HG02642 (cell line): ENCODE measurements around the gene EPB41.
"Not testable (repeated sequence)": the region's sequence is repeated elsewhere in the genome, so short reads cannot be mapped to it uniquely, and the experiment has no call there.

Experiments
- ATAC-seq: cut with Tn5 transposase; IDR thresholded peaks from one replicate; pipeline ENCODE4 v1.9.1; 2021; ENCODE audit warnings: mild to moderate bottlenecking; ENCODE audit not compliant: unreplicated experiment, poor library complexity

Gene EPB41

GRCh38 chr1:28925350-28925891 lies 11.1 kb downstream of the EPB41 start:
- ATAC-seq = no peak

- peak; percentile 73 for ATAC-seq
Measured at GRCh38 chr1:28926629-28927265, 12.4 kb downstream of the EPB41 start.

- ATAC-seq = no peak
Measured at GRCh38 chr1:28927266-28927647, 12.9 kb downstream of the EPB41 start.

GRCh38 chr1:28927648-28928313 lies 13.4 kb downstream of the EPB41 start:
- no peak for ATAC-seq

GRCh38 chr1:28928314-28928941 lies 14.1 kb downstream of the EPB41 start:
- no peak for ATAC-seq

GRCh38 chr1:28933277-28933676 lies 18.9 kb downstream of the EPB41 start:
- no peak for ATAC-seq

GRCh38 chr1:28933918-28934317 lies 19.5 kb downstream of the EPB41 start:
- ATAC-seq = no peak

GRCh38 chr1:28934676-28935075 lies 20.3 kb downstream of the EPB41 start:
- no peak for ATAC-seq

GRCh38 chr1:28935293-28935692 lies 20.9 kb downstream of the EPB41 start:
- ATAC-seq = no peak

- no peak for ATAC-seq
Measured at GRCh38 chr1:28936094-28936493, 21.7 kb downstream of the EPB41 start.

GRCh38 chr1:28936528-28936927 lies 22.2 kb downstream of the EPB41 start:
- no peak for ATAC-seq

GRCh38 chr1:28943581-28943980 lies 29.2 kb downstream of the EPB41 start:
- not testable (repeated sequence) for ATAC-seq

GRCh38 chr1:28950006-28950405 lies 35.6 kb downstream of the EPB41 start:
- ATAC-seq = no peak

GRCh38 chr1:28950449-28950848 lies 36.1 kb downstream of the EPB41 start:
- ATAC-seq = no peak

GRCh38 chr1:28954126-28954726 lies 39.9 kb downstream of the EPB41 start:
- no peak for ATAC-seq

GRCh38 chr1:28956038-28956464 lies 41.7 kb downstream of the EPB41 start:
- no peak for ATAC-seq

GRCh38 chr1:28962114-28962831 lies 47.9 kb downstream of the EPB41 start:
- ATAC-seq = not testable (repeated sequence)

GRCh38 chr1:28965271-28965870 lies 51.0 kb downstream of the EPB41 start:
- no peak for ATAC-seq

GRCh38 chr1:28966617-28967016 lies 52.2 kb downstream of the EPB41 start:
- ATAC-seq = no peak
